Measurements from ENCODE around the gene DGUOK.

Gene DGUOK

GRCh38 chr2:73992036-73992435, 65.4 kb downstream of the DGUOK start:
- H3K4me1 ChIP-seq (ENCODE audit: insufficient read depth, low read length): peaks cover 8% of the 10 kb centered on the region
- H3K9ac ChIP-seq (ENCODE audit: low read depth, low read length): no peak overlapping the region
- no peaks in the 10 kb centered on the region for H3K36me3 ChIP-seq (ENCODE audit: insufficient read depth, low read length)
- H3K9me3 ChIP-seq (ENCODE audit: control insufficient read depth, insufficient read depth, low read length): no peaks in the 10 kb centered on the region

DNA sequence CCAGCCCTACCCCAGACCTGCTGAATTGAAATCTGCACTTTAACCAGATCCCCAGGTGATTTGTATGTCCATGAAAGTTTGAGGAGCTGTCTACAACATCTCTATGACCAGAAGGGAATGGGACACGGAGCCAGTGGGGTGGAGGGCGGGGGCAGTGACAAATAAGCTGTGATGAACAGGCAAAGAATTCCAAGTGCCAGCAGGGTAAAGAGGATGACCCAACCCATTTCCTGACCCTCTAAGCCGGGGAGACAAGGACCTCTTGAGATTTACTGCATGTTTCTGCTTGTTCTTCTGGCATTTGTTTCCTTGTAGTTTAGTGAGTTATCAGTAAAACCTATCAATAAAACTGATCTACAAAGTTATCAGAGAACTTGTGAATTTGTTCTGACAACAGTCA, 66.7 kb downstream of the DGUOK start:
- Histone ChIP-seq H3K36me3 (ENCODE audit: insufficient read depth, low read length) (no peaks in the 10 kb centered on the region), H3K9ac (ENCODE audit: low read depth, low read length) (no peak overlapping the region), H3K4me1 (ENCODE audit: insufficient read depth, low read length) (peaks cover 8% of the 10 kb centered on the region), H3K9me3 (ENCODE audit: control insufficient read depth, insufficient read depth, low read length) (no peaks in the 10 kb centered on the region)

DNA sequence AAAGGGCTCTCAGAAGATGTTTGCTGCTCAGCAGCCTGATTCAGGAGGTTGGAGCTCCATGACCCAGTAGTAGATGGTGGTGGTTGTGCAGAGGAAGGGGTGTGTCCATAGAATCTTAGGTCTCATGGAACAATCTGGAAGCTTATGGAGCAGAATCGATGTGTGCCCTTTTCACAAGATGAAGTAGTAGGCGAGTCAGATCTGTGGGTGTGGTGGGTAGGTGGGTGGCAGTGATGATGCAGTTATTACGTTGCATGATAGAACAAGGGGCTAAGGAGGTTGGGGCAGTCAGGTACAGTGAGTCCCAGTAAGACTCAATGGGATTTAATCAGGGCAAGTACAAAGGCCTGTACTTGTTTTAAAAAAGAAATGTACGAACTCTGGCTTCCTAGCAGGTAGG, 67.1 kb downstream of the DGUOK start:
- no peak overlapping the region for H3K9ac ChIP-seq (ENCODE audit: low read depth, low read length)
- H3K9me3 ChIP-seq (ENCODE audit: control insufficient read depth, insufficient read depth, low read length): no peaks in the 10 kb centered on the region
- H3K4me1 ChIP-seq (ENCODE audit: insufficient read depth, low read length): peaks cover 8% of the 10 kb centered on the region
- H3K36me3 ChIP-seq (ENCODE audit: insufficient read depth, low read length): no peaks in the 10 kb centered on the region

GRCh38 chr2:73994178-73994831, 67.6 kb downstream of the DGUOK start:
- Histone ChIP-seq H3K36me3 (ENCODE audit: insufficient read depth, low read length) (no peaks in the 10 kb centered on the region), H3K9ac (ENCODE audit: low read depth, low read length) (no peak overlapping the region), H3K9me3 (ENCODE audit: control insufficient read depth, insufficient read depth, low read length) (no peaks in the 10 kb centered on the region), H3K4me1 (ENCODE audit: insufficient read depth, low read length) (peaks cover 8% of the 10 kb centered on the region)

- Histone ChIP-seq H3K4me1 (ENCODE audit: insufficient read depth, low read length) (peaks cover 8% of the 10 kb centered on the region), H3K9ac (ENCODE audit: low read depth, low read length) (no peak overlapping the region)
Observed at GRCh38 chr2:73995810-73996209, 69.1 kb downstream of the DGUOK start.

GRCh38 chr2:73997813-73998212, 71.1 kb downstream of the DGUOK start:
- Histone ChIP-seq H3K36me3 (ENCODE audit: insufficient read depth, low read length) (no peaks in the 10 kb centered on the region), H3K9ac (ENCODE audit: low read depth, low read length) (no peak overlapping the region), H3K9me3 (ENCODE audit: control insufficient read depth, insufficient read depth, low read length) (no peaks in the 10 kb centered on the region), H3K4me1 (ENCODE audit: insufficient read depth, low read length) (peaks cover 14% of the 10 kb centered on the region)

More at GRCh38 chr2:73995810-73996209, 69.1 kb downstream of the DGUOK start:
- no peaks in the 10 kb centered on the region for H3K9me3 ChIP-seq (ENCODE audit: control insufficient read depth, insufficient read depth, low read length)
- no peaks in the 10 kb centered on the region for H3K36me3 ChIP-seq (ENCODE audit: insufficient read depth, low read length)

- H3K9me3 ChIP-seq (ENCODE audit: control insufficient read depth, insufficient read depth, low read length): no peaks in the 10 kb centered on the region
- H3K36me3 ChIP-seq (ENCODE audit: insufficient read depth, low read length): no peaks in the 10 kb centered on the region
- no peak overlapping the region for H3K9ac ChIP-seq (ENCODE audit: low read depth, low read length)
- H3K4me1 ChIP-seq (ENCODE audit: insufficient read depth, low read length): peaks cover 14% of the 10 kb centered on the region
Observed at GRCh38 chr2:73998451-73998850, 71.8 kb downstream of the DGUOK start.

GRCh38 chr2:73998933-73999332, 72.3 kb downstream of the DGUOK start:
- Histone ChIP-seq H3K4me1 (ENCODE audit: insufficient read depth, low read length) (peaks cover 16% of the 10 kb centered on the region), H3K9ac (ENCODE audit: low read depth, low read length) (no peak overlapping the region), H3K9me3 (ENCODE audit: control insufficient read depth, insufficient read depth, low read length) (no peaks in the 10 kb centered on the region), H3K36me3 (ENCODE audit: insufficient read depth, low read length) (no peaks in the 10 kb centered on the region)

- Histone ChIP-seq H3K9me3 (ENCODE audit: control insufficient read depth, insufficient read depth, low read length) (no peaks in the 10 kb centered on the region), H3K9ac (ENCODE audit: low read depth, low read length) (no peak overlapping the region), H3K4me1 (ENCODE audit: insufficient read depth, low read length) (peaks cover 25% of the 10 kb centered on the region), H3K36me3 (ENCODE audit: insufficient read depth, low read length) (no peaks in the 10 kb centered on the region)
Observed at GRCh38 chr2:73999881-74000597, 73.4 kb downstream of the DGUOK start.

- Histone ChIP-seq H3K9me3 (ENCODE audit: control insufficient read depth, insufficient read depth, low read length) (no peaks in the 10 kb centered on the region), H3K4me1 (ENCODE audit: insufficient read depth, low read length) (peaks cover 19% of the 10 kb centered on the region), H3K9ac (ENCODE audit: low read depth, low read length) (no peak overlapping the region), H3K36me3 (ENCODE audit: insufficient read depth, low read length) (no peaks in the 10 kb centered on the region)
Observed at GRCh38 chr2:74000666-74001065, 74.0 kb downstream of the DGUOK start.

GRCh38 chr2:74001121-74001520, 74.4 kb downstream of the DGUOK start:
- Histone ChIP-seq H3K9ac (ENCODE audit: low read depth, low read length) (no peak overlapping the region), H3K36me3 (ENCODE audit: insufficient read depth, low read length) (no peaks in the 10 kb centered on the region), H3K9me3 (ENCODE audit: control insufficient read depth, insufficient read depth, low read length) (no peaks in the 10 kb centered on the region), H3K4me1 (ENCODE audit: insufficient read depth, low read length) (peaks cover 17% of the 10 kb centered on the region)

DNA sequence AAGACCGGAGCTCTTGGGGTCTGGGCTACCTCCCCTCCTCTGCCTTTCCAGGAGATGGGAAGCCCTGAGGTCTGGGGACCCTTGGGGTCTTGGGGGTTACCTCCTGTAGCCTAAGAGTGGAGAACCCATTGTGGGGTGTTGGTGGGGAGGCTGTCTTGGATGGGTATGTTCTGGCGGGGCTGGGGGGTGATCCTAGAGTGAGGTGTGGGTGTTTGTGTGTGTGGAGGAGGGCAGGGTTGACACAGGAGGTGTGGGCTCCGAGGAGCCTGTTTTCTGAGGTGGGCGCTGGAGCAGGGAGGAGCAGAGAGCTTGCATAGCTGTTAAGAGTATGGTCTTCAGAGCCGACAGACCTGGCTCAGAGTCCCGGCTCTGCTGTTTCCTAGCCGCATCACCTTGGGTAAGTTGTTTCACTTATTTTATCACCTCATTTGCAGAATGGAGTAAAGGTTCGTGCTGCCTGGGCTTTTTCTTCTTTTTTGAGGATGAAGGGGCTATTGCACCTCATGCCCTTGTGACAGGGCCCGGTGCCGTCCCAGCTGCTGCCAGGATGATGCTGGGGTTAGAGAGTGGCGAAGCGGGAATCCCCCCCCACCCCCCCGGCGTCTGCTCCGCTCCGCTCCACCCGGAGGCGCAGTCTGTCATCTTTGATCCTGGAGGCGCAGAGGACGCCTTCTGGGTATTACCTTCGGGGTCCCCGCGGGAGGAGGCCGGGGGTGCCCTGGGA, 75.3 kb downstream of the DGUOK start:
- H3K9ac ChIP-seq (ENCODE audit: low read depth, low read length): peak overlapping the region; percentile 87; the same call in 1 of the 2 replicates

GRCh38 chr2:74002505-74003421, 76.1 kb downstream of the DGUOK start:
- Histone ChIP-seq H3K36me3 (ENCODE audit: insufficient read depth, low read length) (no peaks in the 10 kb centered on the region), H3K9ac (ENCODE audit: low read depth, low read length) (peak overlapping the region; percentile 87), H3K9me3 (ENCODE audit: control insufficient read depth, insufficient read depth, low read length) (no peaks in the 10 kb centered on the region), H3K4me1 (ENCODE audit: insufficient read depth, low read length) (peaks cover 28% of the 10 kb centered on the region)

More for the DNA sequence above, 75.3 kb downstream of the DGUOK start:
- H3K4me1 ChIP-seq (ENCODE audit: insufficient read depth, low read length): peaks cover 25% of the 10 kb centered on the region
- H3K36me3 ChIP-seq (ENCODE audit: insufficient read depth, low read length): no peaks in the 10 kb centered on the region
- H3K9me3 ChIP-seq (ENCODE audit: control insufficient read depth, insufficient read depth, low read length): no peaks in the 10 kb centered on the region
